ENCODE measurements around the gene RHOJ.
"Not testable (repeated sequence)": the region's sequence is repeated elsewhere in the genome, so short reads cannot be mapped to it uniquely, and the experiment has no call there.

RHOJ gene

DNA sequence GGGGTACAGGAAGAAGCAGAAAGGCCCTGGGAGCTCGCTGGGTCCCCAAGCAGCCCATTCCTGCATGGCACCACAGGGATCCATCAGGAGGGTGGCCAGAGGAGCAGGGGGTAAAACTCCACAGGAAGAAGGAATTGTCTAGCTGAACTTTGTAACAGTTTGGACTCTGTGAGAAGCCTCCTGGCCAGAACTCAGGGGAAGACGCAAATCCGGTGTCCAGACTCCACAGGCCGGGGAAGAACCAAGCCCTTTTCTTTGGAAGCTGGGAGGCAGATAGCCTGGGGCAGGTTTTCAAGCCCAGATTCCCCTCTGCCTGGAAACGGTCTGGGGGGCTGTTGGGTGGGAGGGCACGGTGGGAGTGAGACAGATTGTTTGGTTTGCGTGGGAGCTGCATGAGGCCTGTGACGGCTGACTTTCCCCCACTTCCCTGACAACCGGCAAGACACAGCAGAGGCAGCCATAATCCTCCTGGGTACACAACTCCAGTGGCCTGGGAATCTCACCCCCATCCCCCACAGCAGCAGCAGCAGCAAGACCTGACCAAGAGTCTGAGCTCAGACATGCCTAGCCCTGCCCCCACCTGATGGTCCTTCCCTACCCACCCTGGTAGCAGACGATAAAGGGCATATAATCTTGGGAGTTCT is 97.8 kb downstream of the RHOJ start:
- no peak overlapping the region for H3K4me3 ChIP-seq (ENCODE audit: low read length)
- TF ChIP-seq, protein P1, sequence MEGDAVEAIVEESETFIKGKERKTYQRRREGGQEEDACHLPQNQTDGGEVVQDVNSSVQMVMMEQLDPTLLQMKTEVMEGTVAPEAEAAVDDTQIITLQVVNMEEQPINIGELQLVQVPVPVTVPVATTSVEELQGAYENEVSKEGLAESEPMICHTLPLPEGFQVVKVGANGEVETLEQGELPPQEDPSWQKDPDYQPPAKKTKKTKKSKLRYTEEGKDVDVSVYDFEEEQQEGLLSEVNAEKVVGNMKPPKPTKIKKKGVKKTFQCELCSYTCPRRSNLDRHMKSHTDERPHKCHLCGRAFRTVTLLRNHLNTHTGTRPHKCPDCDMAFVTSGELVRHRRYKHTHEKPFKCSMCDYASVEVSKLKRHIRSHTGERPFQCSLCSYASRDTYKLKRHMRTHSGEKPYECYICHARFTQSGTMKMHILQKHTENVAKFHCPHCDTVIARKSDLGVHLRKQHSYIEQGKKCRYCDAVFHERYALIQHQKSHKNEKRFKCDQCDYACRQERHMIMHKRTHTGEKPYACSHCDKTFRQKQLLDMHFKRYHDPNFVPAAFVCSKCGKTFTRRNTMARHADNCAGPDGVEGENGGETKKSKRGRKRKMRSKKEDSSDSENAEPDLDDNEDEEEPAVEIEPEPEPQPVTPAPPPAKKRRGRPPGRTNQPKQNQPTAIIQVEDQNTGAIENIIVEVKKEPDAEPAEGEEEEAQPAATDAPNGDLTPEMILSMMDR (conservative IDR thresholded peaks at IDR 0.05; ENCODE audit: low read depth, low read length), result no peak
- DNase-seq (ENCODE audit: low read depth), result no peak

DNA sequence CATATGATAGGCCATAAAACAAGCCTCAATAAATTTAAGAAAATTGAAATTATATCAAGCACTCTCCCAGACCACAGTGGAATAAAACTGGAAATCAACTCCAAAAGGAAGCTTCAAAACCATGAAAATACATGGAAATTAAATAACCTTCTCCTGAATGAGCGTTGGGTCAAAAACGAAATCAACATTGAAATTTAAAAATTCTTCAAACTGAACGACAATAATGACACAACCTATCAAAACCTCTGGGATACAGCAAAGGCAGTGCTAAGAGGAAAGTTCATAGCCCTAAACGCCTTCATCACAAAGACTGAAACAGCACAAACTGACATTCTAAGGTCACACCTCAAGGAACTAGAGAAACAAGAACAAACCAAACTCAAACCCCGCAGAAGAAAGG is 100.2 kb downstream of the RHOJ start:
- H3K4me3 ChIP-seq (ENCODE audit: low read length); DNase-seq (ENCODE audit: low read depth): not testable (repeated sequence)

DNA sequence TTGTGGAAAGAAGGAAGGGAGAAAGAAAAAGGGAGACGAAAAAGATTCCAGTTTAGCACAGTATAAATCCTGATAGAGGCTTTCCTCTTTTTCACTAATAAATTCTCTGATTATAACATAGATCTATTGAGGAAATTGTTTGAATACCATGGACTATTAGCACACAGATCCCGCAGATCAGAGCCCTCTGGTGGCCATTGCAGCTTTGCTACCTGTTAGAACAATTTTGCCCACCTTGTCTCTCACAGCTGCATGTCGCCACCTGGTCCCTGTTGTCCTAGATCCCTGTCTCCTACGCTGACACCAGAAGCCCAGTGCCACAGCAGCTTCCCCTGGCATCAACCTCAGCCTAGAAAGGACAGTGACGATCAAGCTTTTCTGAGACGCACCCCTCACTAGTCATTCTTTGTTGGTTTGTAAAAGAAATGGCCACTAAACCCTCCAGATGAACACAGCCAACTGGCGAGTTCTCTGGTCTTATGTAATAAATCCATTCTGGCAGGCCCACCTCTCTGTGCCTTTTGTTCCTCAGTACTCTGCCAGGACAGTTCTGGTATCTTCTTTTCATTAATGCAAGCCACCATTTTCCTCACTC is 104.6 kb downstream of the RHOJ start:
- TF ChIP-seq, protein P1 (conservative IDR thresholded peaks at IDR 0.05; ENCODE audit: low read depth, low read length), result peak; percentile 89
- no peak overlapping the region for H3K4me3 ChIP-seq (ENCODE audit: low read length)
- no peak for DNase-seq (ENCODE audit: low read depth)

DNA sequence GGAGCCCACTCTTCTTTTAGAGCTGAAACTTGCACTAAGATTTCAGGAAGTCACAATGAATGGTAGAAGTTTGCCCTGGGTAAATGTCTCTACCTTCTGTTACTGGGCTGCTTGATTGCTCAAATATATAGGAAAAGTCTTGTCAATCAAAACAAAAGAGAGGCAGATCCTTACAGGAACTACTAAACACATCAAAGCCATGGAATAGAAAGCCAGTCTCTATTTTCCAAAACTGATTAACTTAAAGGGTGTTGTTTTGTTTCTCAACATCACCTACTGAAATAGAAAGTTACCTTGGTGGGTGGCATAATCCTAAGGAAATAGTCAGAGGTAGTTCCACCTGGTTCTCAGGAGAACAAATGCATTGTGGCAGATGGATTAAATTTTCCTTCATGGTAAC is 114.6 kb downstream of the RHOJ start, which contains the start of gene GPHB5:
Gene GPHB5 (minus strand): TSS at position 101 of the 400 bp plus-strand sequence. CDS start 1,086 bp downstream, outside the sequence.
- TF ChIP-seq, protein P1 (conservative IDR thresholded peaks at IDR 0.05; ENCODE audit: low read depth, low read length), result no peak
- H3K4me3 ChIP-seq (ENCODE audit: low read length), result no peak within 1 kb of the TSS
- DNase-seq (ENCODE audit: low read depth), result no peak

DNA sequence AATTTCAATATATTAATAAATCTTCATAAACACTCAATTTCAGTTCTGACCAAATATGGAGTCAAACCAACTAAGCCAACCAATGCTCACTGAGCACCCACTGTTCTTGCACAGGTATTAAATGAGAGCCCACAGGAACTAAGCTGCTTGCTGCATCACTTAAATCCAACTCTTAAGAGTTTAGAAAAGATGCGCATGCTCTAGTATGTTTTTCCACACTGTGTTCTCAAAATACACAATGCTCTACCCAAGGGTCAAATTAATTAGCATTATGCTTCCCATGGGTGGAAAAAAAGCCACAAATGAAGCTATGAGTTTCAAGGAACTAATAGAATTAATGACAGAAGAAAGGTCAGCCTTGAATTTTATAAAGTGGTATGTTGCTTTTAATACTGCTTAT is 118.2 kb downstream of the RHOJ start:
- no peak for DNase-seq (ENCODE audit: low read depth)
- no peak overlapping the region for H3K4me3 ChIP-seq (ENCODE audit: low read length)
- TF ChIP-seq, protein P1 (conservative IDR thresholded peaks at IDR 0.05; ENCODE audit: low read depth, low read length), result no peak

DNA sequence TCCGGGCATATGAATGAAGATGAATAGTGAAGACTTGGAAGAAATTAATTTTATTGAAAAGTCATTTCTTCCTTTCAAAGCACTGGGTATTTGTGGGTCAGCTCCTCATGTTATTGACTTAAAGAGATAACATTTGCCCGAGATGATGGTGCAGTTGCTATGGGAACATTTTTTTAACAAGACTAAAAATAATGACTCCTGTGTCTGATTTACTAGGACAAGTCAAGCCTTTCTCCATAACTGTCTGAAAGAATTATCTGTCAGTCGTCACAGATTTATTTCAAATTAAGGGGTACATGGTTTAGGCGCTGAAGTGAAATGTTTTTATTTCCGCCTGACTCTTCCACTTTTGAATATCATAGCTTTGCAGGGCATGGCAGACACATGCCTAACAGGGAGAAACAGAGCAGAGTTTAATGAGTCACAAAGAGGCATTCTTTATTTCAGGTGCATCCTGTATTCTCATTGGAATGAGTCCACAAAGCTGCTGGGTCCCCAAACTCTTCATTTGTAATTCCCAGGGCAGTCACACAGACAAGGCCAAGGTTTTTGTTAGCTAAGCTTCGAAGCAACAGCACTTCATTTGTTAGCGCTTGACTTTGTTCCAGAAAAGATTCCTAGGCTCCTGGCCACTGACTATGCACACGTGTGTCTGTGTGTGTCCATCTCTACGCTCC is 118.8 kb downstream of the RHOJ start:
- DNase-seq (ENCODE audit: low read depth), result no peak
- TF ChIP-seq, protein P1 (conservative IDR thresholded peaks at IDR 0.05; ENCODE audit: low read depth, low read length), result no peak
- H3K4me3 ChIP-seq (ENCODE audit: low read length), result no peak overlapping the region

DNA sequence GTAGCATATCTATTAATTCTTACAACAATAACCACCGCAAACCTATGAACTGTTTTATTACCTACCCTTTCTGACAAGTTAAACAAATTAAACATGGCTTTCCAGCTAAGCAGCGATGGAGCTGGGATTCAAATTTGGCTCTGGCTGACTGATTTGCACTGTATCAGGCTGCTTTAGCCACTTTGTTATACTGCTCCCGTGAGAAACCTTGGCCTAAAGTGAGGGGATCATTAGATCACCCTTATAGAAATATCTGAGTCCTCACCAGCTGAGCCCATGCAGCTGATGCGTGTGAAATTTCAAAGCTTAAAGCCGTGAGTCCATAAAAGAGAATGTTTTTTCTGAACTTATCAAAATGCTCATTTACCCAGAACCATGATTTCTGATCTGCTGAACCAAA is 122.6 kb downstream of the RHOJ start:
- H3K4me3 ChIP-seq (ENCODE audit: low read length), result no peak overlapping the region
- no peak for DNase-seq (ENCODE audit: low read depth)
- TF ChIP-seq, protein P1 (conservative IDR thresholded peaks at IDR 0.05; ENCODE audit: low read depth, low read length), result no peak

All from retinal pigment epithelial cell (primary cell).